Measurements from ENCODE around the gene ZNF385B. TPM values are rescaled to one million over a fixed set of nuclear protein-coding genes. Genes with fewer than 3 reads are reported as not detected.

ZNF385B gene
- total RNA-seq, 2 experiments from 2014 or later, result 113 to 178 TPM

GRCh38 chr2:179685146-179685545, 176.3 kb downstream of the ZNF385B start:
- BruUV-seq (replicated peaks), result no TSS peak
- H3K4me2 ChIP-seq (ENCODE audit: low read length), result no peak overlapping the region

DNA sequence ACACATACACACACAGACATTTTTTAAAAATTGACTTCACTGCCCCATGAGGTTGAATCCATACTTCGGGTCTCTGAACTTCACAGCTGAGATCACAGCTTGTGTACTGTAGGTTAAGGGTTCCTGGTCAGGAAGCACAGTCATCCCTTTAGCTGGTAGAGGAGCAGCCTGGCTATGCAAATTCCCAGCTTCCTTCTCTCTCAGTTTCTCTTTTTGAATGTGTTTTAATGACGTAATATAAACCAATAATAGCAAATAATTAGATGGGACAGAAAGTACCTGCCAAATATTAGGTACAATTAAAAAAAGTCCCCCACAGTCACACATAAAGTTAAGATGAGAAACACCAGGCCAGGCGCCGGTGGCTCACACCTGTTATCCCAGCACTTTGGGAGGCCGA, 178.7 kb downstream of the ZNF385B start:
- H3K4me1 ChIP-seq (ENCODE audit: insufficient read depth, low read length, poor library complexity, severe bottlenecking), result peaks cover 14% of the 10 kb centered on the region
- no peak overlapping the region for H2AFZ ChIP-seq (ENCODE audit: low read length)
- H3K4me3 ChIP-seq (ENCODE audit: low read depth, low read length, poor library complexity, severe bottlenecking), result no peak overlapping the region
- H3K4me2 ChIP-seq (ENCODE audit: low read length), result no peak overlapping the region
- no TSS peak for BruUV-seq (replicated peaks)
- no peak for DNase-seq (ENCODE audit: low spot score)
- no peaks in the 10 kb centered on the region for H3K79me2 ChIP-seq (ENCODE audit: insufficient read depth, low read depth, low read length)
- intact Hi-C loops (cut with micrococcal nuclease; ENCODE audit: unreplicated experiment), result no loop called here
- H3K9me2 ChIP-seq (ENCODE audit: insufficient read depth, low read length), result no peaks in the 10 kb centered on the region
- ChIA-PET POLR2A (interaction anchor here (0.6 kb wide), 1 partner anchor 51 kb away, joined by 3 read pairs; no protein-coding TSS in a partner anchor), CTCF (ENCODE audit: unreplicated experiment) (no interaction called here)
- TF ChIP-seq, protein P1, sequence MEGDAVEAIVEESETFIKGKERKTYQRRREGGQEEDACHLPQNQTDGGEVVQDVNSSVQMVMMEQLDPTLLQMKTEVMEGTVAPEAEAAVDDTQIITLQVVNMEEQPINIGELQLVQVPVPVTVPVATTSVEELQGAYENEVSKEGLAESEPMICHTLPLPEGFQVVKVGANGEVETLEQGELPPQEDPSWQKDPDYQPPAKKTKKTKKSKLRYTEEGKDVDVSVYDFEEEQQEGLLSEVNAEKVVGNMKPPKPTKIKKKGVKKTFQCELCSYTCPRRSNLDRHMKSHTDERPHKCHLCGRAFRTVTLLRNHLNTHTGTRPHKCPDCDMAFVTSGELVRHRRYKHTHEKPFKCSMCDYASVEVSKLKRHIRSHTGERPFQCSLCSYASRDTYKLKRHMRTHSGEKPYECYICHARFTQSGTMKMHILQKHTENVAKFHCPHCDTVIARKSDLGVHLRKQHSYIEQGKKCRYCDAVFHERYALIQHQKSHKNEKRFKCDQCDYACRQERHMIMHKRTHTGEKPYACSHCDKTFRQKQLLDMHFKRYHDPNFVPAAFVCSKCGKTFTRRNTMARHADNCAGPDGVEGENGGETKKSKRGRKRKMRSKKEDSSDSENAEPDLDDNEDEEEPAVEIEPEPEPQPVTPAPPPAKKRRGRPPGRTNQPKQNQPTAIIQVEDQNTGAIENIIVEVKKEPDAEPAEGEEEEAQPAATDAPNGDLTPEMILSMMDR (conservative IDR thresholded peaks at IDR 0.05; ENCODE audit: low read length), result no peak
- no peak for TF ChIP-seq EZH2phosphoT487 (IDR thresholded peaks at IDR 0.05; ENCODE audit: borderline replicate concordance, low read depth, low read length)
- H4K20me1 ChIP-seq (ENCODE audit: insufficient read depth, low read length), result no peaks in the 10 kb centered on the region
- no peaks in the 10 kb centered on the region for H3K9me3 ChIP-seq (ENCODE audit: low read length)
- peaks cover 67% of the 10 kb centered on the region for H3K36me3 ChIP-seq (ENCODE audit: insufficient read depth, low read length)
- no peak overlapping the region for H3K27ac ChIP-seq (ENCODE audit: low read depth, low read length, poor library complexity, severe bottlenecking)

More at GRCh38 chr2:179685146-179685545, 176.3 kb downstream of the ZNF385B start:
- CTCF ChIA-PET (ENCODE audit: unreplicated experiment), result no interaction called here
- TF ChIP-seq, protein P1 (conservative IDR thresholded peaks at IDR 0.05; ENCODE audit: low read length), result no peak
- TF ChIP-seq EZH2phosphoT487 (IDR thresholded peaks at IDR 0.05; ENCODE audit: borderline replicate concordance, low read depth, low read length), result no peak
- DNase-seq (ENCODE audit: low spot score), result no peak
- Histone ChIP-seq H3K27ac (ENCODE audit: low read depth, low read length, poor library complexity, severe bottlenecking) (no peak overlapping the region), H3K9me3 (ENCODE audit: low read length) (no peaks in the 10 kb centered on the region), H4K20me1 (ENCODE audit: insufficient read depth, low read length) (no peaks in the 10 kb centered on the region), H3K9me2 (ENCODE audit: insufficient read depth, low read length) (no peaks in the 10 kb centered on the region), H3K36me3 (ENCODE audit: insufficient read depth, low read length) (peaks cover 75% of the 10 kb centered on the region), H3K4me1 (ENCODE audit: insufficient read depth, low read length, poor library complexity, severe bottlenecking) (peaks cover 3% of the 10 kb centered on the region), H2AFZ (ENCODE audit: low read length) (no peak overlapping the region), H3K4me3 (ENCODE audit: low read depth, low read length, poor library complexity, severe bottlenecking) (no peak overlapping the region), H3K79me2 (ENCODE audit: insufficient read depth, low read depth, low read length) (no peaks in the 10 kb centered on the region)
- intact Hi-C loops (cut with micrococcal nuclease; ENCODE audit: unreplicated experiment), result no loop called here
- POLR2A ChIA-PET, result no interaction called here

DNA sequence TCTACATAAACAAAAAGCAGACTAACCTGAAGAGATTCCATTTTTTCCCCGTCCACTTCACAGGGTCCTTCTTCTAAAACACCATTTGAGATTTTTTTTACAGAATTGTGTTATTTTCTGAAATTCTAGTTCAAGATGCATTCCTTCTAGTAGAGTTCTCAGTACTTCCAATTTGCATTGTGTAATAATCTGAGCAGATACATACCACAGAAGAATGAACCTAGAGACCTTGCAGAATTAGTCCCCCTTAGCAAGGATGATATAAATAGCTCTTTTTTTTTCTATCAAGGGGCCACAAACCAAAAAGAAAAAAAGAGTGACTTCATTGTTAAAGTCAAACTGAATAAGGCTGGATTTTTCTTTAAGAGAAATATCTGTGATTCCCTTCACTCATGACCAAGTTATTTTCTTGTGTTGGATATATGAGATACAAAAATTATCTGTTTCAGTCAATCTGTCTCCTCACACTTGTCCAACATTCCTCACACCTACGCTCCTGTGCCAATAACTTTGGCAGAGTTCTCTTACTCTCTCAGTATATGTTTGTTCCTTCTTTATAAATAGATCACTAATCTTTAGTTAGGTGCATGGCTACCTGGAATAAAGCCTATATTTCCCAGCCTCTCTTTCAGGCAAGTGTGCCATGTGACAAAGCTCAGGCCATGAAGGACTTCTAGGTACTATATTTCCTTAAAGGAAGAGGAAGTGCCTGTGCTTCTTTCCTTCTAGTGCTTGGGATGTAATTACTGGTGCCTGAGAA, 183.5 kb downstream of the ZNF385B start:
- no peak overlapping the region for H2AFZ ChIP-seq (ENCODE audit: low read length)

More for the DNA sequence above, 183.5 kb downstream of the ZNF385B start:
- Histone ChIP-seq H3K4me1 (ENCODE audit: insufficient read depth, low read length, poor library complexity, severe bottlenecking) (peaks cover 23% of the 10 kb centered on the region), H3K36me3 (ENCODE audit: insufficient read depth, low read length) (peaks cover 69% of the 10 kb centered on the region), H3K79me2 (ENCODE audit: insufficient read depth, low read depth, low read length) (no peaks in the 10 kb centered on the region), H3K4me3 (ENCODE audit: low read depth, low read length, poor library complexity, severe bottlenecking) (no peak overlapping the region), H3K9me2 (ENCODE audit: insufficient read depth, low read length) (no peaks in the 10 kb centered on the region), H3K4me2 (ENCODE audit: low read length) (no peak overlapping the region), H3K9me3 (ENCODE audit: low read length) (no peaks in the 10 kb centered on the region), H4K20me1 (ENCODE audit: insufficient read depth, low read length) (no peaks in the 10 kb centered on the region), H3K27ac (ENCODE audit: low read depth, low read length, poor library complexity, severe bottlenecking) (no peak overlapping the region)
- TF ChIP-seq EZH2phosphoT487 (IDR thresholded peaks at IDR 0.05; ENCODE audit: borderline replicate concordance, low read depth, low read length), result no peak
- TF ChIP-seq, protein P1 (conservative IDR thresholded peaks at IDR 0.05; ENCODE audit: low read length), result no peak
- no TSS peak for BruUV-seq (replicated peaks)
- intact Hi-C loops (cut with micrococcal nuclease; ENCODE audit: unreplicated experiment), result no loop called here
- ChIA-PET CTCF (ENCODE audit: unreplicated experiment) (no interaction called here), POLR2A (interaction anchor here (1.6 kb wide), 1 partner anchor 10 kb away, joined by 4 read pairs; no protein-coding TSS in a partner anchor)
- DNase-seq (ENCODE audit: low spot score), result no peak

All from OCI-LY7 (cell line).